HG03175 (cell line): ENCODE data around the gene ITGB8.

Experiments
- ATAC-seq: cut with Tn5 transposase; IDR thresholded peaks from one replicate; pipeline ENCODE4 v1.9.1; 2021; ENCODE audit warnings: mild to moderate bottlenecking, moderate library complexity; ENCODE audit not compliant: unreplicated experiment

The ITGB8 gene

DNA sequence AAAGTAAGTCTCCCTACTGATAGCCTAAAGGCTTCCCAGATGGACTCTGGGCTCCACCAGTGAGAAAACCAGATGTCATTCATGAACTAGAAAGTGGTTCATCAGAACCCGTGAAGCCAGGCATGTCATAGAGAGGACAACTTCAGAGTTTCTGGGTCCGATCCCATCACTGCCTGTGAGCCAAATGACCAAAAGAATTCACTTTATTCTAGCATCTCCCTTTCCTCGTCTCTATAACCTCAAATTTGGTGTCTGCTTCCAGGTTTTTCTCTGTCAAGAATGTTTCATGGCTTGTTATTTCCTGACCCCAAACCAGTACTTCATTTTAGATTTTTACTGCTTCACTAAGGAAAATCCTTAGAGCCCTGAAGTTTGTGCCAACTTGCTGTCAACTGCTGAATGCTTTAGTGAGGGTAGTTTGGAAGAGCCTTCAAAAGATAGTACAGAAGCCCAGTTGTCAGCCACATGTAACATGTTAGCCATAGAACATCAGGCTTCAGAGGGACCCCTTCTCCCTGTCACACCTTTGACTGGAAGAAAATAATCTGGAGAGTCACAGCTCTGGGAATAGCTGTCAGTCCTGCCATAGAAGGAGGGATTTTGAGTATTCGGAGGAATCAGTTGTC lies 34.0 kb downstream of the ITGB8 start:
- ATAC-seq: no peak

DNA sequence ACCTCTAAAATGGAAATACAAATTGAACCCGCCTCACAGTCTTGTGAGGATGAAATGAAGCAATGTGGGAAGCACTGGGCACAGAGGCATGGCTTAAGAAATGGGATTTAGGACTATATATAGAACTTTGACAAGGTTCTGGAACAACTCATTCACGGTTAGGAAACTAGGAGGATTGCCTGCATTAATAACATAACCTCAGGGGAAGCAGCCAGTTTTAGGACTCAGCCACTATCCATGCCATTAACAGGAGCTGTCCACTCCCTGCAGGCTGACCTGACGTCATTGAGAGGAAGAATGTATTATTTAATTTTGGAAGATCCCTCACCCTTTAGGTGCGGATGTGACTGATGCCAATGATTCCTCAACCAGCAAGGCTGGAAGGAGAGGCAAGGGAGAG lies 34.8 kb downstream of the ITGB8 start:
- ATAC-seq: no peak

DNA sequence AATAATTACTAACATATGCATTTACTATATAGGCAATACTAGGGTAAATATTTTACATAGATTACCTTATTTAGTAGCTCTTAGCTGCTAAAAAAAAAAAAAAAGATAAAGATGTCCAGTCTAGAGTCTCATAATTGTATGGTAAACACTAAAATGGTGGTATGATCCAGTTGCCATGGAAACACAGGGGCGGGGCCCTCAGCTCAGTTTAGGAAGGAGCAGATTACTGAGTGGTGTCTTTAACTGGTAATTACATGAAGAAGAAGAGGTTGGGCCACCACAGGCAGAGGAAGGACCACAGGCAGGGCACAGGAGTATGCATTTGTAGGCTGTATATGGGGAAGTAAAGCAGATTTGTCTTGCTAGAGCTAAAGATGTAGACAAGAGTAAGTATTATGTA lies 43.7 kb downstream of the ITGB8 start:
- no peak for ATAC-seq

DNA sequence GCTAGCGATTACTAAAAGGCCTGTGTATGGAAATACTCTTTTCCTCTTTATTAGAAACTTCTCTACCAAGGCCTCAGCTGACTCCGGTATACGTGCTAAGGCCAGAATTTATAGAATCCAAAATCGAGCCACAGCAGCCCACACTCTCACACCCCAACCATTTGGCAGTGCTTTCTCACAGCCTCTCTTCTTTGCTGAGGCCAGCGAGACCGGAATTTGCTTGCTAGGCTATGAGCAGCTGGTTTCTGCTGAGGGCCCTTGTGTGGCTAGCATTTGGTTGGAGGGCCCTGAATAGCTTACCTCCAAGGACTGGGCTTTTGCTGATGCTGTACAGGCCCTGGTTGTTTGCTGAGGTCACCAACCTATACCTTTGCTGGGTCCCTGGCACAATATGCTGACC lies 46.1 kb downstream of the ITGB8 start:
- ATAC-seq: no peak

DNA sequence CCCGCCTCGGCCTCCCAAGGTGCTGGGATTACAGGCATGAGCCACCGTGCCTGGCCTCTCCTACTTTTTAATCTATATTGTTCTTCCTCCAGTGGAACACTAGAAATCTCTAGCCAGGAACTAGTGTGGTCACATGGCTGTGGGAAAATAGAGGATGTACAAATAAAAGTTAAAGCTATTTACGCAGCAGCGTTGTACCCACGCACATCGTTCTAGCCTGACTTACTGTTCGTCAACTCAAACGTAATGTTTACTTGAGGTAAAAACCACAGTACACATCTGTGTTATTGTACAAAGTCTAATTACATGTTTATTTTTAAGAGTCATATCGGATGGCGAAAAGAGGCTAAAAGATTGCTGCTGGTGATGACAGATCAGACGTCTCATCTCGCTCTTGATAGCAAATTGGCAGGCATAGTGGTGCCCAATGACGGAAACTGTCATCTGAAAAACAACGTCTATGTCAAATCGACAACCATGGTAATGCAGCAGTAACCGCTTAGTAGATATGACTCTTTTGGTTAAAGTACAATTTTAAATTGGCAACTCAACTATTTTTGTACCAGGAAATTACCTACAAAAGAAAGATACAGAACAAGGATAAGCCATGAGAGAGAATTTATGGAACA lies 50.8 kb downstream of the ITGB8 start:
- no peak for ATAC-seq

DNA sequence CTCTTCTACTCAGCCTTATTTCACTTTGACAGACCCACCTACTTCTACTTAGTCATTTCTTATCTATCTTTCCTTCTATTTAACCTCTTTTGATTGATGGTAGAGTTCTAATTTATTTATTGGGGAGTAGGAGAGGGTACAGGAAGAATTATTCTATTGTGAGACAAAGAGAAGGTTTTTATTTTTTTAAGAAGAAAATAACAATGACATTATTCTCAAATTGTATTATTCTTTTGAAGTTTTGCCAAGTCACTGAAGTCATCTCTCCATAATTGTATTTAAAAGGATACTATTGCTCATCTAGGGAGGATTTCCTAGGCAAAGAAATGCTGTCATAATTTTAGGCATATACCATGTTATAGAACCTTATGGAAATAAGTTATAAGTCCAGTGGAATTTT lies 52.7 kb downstream of the ITGB8 start:
- no peak for ATAC-seq

DNA sequence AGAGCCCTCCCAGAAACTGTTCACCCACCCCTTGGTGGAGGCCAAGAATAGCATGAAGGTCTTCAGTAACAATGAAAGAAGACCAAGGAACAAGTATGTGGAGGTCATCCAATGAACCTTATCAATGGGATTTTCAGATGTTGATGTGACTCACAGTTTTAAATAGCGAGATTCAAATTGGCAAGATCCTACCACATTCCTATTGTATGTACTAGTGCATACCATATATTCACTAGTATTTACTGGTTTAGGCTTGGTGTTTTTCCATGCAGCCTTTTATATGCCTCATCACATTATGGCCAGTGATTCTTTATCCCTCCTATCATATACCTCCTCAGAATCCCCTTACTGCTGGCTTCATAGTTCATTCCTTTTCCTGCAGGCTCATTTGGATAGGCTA lies 54.4 kb downstream of the ITGB8 start:
- ATAC-seq: no peak

DNA sequence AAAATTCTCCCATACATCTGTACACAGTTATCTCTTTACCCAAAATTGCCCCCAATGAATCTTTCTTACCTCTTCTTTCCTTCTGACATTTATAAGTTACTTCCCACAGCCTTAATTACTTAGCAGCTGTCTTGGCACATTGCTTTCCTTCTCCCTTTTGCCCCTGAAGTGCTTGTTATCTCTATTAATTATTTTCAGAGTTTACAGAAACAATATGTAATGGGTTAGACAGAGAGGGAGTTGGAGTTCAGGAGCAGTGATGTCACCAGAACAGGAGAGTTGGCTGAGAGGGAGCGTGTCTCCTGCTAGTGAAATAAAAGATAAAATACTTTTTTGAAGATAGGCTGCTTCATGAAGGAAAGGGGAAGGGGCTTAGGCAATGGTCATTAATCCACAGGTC lies 57.4 kb downstream of the ITGB8 start:
- no peak for ATAC-seq

DNA sequence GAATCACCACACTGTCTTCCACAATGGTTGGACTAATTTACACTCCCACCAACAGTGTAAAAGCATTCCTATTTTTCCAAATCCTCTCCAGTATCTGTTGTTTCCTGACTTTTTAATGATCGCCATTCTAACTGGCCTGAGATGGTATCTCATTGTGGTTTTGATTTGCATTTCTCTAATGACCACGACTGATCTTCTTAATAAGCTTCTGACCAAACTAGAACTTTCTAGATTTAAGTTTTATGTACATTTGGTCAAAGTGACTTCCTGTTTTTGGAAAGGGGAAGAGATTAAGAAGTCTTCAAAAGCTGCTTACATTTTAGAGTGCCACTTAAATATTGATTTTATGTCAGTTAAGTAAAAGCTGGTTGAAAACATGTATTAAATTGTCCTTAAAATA lies 58.5 kb downstream of the ITGB8 start:
- peak; percentile 60 for ATAC-seq

DNA sequence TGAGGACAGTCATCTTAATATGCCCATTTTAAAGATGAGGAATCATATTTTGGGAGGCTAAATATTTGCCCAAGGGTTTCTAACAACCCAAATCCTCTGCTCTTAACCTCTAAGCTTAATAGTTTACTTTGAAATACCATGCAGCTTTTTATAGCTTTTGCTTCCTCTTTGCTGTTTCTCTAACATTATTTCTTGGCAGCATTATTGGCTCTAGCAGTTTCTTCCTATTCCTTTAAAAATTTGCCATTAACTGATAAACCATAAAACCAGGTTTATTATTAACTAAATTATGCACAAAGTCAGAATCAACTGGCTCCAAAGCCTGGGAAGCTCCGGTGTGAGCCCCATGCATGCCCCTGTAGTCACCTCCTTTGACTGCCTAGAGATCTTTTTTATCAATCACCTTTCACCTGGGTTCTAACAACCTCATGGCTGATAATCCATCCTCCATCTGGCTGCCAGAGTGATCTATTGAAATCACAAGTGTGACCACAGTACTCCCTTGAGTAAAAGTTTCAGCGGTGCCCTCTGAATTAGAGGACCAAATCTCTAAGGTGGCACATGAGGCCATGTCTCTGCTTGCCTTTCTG lies 62.4 kb downstream of the ITGB8 start:
- ATAC-seq: peak; percentile 27

DNA sequence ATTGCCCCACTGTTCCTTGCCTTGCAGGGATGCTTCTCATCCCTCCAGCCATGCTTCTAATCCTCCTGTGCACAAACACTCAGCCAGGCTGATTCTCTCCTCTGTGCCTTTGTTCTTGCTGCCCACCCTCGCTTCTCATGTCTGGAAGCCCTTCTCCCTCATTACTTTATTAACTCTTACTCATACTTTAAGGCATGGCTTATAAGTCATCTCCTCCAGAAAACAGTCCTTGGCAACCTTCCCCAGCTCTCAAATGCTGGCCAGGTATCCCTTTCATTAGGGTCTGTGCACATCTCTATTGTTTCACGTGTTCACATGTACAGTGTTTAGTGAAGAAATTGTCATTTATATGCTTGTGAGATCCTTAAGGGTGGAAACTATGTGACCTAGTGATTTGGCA lies 62.9 kb downstream of the ITGB8 start:
- ATAC-seq: no peak

DNA sequence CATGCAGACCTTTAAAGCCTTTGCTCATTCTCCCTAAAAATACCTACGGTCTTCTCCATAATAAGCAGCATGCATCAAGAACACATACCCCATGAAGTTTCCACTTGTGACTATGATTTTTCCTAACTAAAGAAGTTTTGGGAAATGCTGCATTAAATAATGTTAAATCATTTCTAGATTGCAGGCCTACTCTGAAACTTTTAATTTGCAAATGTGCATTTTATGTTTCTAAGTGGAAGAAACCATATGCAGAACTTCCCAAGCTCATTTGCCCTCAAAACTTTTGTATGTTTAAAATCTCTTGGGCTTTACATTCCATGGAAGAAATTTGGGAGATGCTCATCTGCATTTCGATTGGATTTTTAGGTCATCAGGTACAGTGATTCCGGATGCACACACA lies 63.6 kb downstream of the ITGB8 start:
- no peak for ATAC-seq

DNA sequence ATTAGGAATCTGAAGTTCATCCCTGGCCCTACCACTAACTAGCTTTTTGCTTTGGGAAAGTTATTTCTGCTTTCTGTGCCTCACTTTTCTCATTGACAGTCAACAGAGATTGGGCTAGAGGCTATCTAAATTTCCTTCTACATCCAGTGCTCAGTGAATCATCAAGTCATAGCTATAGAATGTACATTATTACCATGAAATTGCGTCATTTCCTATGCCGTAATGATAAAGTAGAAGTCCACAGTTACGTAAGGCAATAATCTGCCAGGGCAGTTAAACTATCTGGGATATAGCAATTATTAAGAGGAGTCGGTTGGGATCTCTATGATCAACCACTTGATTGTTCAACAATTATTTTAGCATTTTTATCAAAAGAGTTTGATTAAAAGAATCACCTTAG lies 64.4 kb downstream of the ITGB8 start:
- ATAC-seq: no peak

DNA sequence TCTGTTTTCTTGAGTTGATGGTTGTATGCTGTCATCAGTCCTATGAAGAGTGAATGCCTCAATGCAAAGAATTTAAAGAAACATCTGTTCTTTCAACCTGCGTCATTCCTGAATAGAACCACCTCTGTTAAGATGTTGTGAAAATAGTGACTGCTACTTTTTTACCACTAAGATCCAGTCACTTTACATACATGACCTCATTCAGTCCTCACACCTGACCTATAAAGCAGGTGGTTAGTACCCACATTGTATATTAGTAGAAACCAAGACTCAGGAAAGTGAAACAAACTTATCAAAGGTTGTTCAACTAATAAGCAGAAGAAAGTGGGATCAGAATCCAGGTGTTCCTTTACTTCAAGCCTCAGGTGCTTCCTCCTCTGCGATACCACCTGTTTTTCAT lies 64.8 kb downstream of the ITGB8 start:
- ATAC-seq: peak; percentile 67

DNA sequence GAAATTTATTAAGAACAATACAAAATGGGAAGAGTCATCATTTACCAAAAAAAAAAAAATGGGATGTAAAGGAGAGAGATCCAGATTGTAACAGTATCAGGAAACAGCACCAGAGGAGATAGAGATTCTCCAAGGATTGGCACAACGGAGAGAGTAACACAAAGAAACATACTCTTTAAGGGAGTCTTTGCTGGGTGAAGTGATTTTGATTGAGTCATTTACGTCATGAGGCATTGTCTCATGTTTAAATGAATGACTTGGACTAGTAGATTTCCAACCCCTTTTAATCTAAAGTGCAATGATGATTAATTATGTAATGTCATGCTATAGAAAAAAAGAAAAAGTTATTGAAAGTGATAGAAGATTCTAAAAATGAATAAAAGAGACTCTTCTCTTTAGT lies 68.8 kb downstream of the ITGB8 start:
- no peak for ATAC-seq

DNA sequence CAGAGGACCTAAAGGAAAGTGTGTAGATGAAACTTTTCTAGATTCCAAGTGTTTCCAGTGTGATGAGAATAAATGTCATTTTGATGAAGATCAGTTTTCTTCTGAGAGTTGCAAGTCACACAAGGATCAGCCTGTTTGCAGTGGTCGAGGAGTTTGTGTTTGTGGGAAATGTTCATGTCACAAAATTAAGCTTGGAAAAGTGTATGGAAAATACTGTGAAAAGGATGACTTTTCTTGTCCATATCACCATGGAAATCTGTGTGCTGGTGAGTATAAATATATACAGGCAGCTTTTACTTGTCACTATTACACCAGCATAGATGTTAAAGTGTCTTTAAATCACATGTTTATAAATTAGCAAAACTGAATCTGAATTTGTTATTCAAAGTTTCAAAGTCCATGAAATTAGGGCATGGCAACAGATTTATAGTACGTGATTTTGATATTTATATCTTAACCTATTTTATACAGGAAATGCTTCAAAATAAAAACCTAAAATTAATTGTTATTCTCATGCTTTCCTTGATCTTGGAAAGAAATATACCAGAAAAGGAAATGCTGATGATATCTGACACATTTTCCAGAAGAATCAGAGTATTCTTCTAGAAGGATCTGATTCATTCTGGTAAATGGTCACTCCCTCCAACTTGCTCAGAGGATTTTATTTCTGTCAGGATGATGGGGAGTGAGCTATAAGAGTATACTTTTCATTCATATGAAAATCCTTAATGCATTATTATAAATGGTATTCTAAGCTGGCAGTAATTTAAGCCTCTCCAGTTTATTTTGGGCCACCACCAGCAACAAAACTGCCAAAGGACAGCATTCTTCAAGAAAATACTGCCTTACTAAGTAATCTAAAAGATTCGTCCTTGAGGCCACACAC lies 71.4 kb downstream of the ITGB8 start:
- no peak for ATAC-seq

DNA sequence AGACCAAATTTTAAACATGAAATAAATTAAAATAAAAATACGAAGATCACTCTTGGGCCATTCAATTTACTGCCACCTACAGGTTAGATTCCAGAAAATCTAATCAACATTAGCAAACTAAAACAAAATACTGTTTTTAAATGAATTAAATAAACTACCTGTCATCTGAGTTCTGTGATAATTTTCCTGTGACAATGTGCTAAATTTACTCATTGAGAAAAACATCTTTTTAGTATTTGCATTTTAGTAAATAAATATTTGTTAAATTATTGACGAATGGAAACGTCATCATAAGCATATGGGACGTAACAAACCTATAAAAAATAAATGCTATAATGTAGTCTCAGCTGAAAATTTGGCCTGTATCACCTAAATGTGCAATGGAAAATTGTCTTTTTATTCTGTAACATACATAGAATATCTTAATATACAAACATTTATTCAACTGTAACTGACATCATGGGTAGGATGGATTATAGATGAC lies 72.1 kb downstream of the ITGB8 start:
- ATAC-seq: no peak

DNA sequence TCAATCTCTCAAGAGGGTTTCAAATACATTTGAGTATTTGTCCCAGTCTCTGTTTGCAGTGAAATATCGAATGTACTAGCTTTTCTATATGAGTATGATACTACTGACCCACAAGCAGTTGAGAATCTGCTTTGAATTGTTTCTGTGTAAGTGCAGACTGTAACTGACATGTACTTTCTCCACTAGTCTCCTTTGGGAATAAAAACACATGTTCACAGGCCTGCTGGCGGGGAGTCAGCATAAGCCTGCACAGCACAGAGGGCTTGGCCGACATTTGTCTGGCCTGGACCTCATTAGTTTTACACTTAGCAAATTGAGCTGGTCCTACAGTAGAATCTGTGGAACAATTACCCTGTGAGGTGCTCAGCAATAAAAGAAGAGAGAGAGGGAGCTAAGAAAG lies 72.6 kb downstream of the ITGB8 start:
- ATAC-seq: no peak

DNA sequence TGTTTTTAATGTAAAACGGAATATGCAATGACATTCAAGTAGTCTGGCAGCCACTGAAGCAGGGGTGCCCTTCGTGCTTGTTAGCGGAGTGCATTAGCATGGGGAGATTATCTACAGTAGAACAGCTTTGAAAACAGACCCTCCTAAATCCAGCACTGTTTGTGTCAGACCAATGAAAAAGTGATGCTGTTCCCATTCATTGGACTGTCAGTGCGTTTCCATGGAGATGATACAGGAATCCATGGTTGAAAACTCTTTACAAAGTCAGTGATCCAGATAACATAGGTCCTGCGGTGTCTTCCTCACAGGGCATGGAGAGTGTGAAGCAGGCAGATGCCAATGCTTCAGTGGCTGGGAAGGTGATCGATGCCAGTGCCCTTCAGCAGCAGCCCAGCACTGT lies 73.6 kb downstream of the ITGB8 start:
- ATAC-seq: no peak

DNA sequence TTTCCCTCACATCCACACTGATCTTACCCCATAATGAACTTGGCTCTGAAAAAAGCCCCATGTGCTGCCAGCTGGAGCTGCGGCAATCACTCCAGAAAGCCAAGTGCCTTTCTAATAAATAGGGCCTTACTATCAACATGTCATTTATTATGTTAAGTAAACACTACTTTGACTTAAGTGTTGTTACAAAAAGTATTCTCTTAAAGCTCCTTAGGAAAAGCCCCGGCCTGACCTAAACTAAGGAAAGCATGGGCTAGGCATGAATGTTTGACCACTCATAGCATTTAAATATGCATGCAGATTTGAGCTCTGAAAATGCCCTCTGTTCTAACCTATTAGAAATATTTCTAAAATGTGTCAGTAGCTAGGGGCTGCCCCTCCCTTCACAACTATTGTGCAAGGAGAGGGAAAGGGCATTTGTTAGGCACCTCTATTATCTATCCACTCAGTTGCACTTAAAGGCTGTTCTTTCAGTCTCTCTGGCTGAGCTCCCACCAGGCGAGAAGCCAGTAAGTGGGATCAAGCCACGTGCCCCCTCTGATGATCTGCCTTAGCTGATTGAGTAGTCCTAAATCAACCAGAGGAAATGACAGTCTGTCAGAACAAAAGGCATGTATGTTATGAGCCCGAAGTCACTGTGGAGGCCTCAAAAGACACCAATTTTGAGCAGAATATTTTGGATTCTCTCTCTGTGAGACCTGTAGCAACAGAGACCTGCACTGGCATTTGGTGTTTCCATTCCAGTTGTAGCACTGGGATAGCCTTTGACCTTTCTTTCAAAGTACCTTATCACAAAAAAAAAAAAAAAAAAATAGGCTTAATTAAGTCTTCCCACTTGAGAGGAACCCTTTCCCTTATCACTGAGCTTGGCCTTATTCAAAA lies 77.1 kb downstream of the ITGB8 start:
- ATAC-seq: no peak

DNA sequence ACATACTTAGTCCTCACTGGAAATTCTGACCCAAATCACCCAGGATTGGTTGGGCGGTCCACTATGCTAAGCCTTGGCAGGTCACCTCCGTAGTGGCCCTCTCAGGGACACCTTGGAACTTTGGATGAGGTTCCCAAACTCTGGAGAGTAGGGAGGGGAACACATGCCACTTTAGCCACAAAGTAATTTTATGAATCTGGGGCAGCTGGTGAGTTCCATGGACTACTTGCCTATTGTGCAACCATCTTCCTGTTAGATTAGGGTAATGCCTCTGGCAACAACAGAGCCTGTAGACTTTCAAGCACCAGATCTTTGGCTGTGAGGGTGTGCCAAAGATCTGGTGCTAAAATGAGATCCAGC lies 77.7 kb downstream of the ITGB8 start:
- ATAC-seq: no peak
